Measurements from ENCODE around the gene LONP2.
"Not testable (repeated sequence)": the region's sequence is repeated elsewhere in the genome, so short reads cannot be mapped to it uniquely, and the experiment has no call there.

The LONP2 gene

GRCh38 chr16:48300391-48300856 is 56.3 kb downstream of the LONP2 start:
- no peak for TF ChIP-seq CTCF (conservative IDR thresholded peaks at IDR 0.05; ENCODE audit: low read depth, low read length)
- no peak for DNase-seq (ENCODE audit: low read depth)
- no peak overlapping the region for H3K4me3 ChIP-seq (ENCODE audit: low read length)

- H3K4me3 ChIP-seq (ENCODE audit: low read length), result no peak overlapping the region
- no peak for DNase-seq (ENCODE audit: low read depth)
- TF ChIP-seq CTCF (conservative IDR thresholded peaks at IDR 0.05; ENCODE audit: low read depth, low read length), result no peak
Observed at GRCh38 chr16:48308535-48308934, 64.4 kb downstream of the LONP2 start.

- DNase-seq (ENCODE audit: low read depth), result no peak
- no peak overlapping the region for H3K4me3 ChIP-seq (ENCODE audit: low read length)
- TF ChIP-seq CTCF (conservative IDR thresholded peaks at IDR 0.05; ENCODE audit: low read depth, low read length), result no peak
Observed at GRCh38 chr16:48310908-48311641, 67.0 kb downstream of the LONP2 start.

- H3K4me3 ChIP-seq (ENCODE audit: low read length); DNase-seq (ENCODE audit: low read depth): not testable (repeated sequence)
Observed at GRCh38 chr16:48313905-48314304, 69.8 kb downstream of the LONP2 start.

GRCh38 chr16:48317026-48317425 is 72.9 kb downstream of the LONP2 start:
- H3K4me3 ChIP-seq (ENCODE audit: low read length), result no peak overlapping the region
- DNase-seq (ENCODE audit: low read depth), result no peak
- TF ChIP-seq CTCF (conservative IDR thresholded peaks at IDR 0.05; ENCODE audit: low read depth, low read length), result no peak

GRCh38 chr16:48317614-48318315 is 73.7 kb downstream of the LONP2 start:
- TF ChIP-seq CTCF (conservative IDR thresholded peaks at IDR 0.05; ENCODE audit: low read depth, low read length), result peak; percentile 25
- no peak overlapping the region for H3K4me3 ChIP-seq (ENCODE audit: low read length)
- DNase-seq (ENCODE audit: low read depth), result peak; percentile 46

- H3K4me3 ChIP-seq (ENCODE audit: low read length), result no peak overlapping the region
- DNase-seq (ENCODE audit: low read depth), result no peak
- TF ChIP-seq CTCF (conservative IDR thresholded peaks at IDR 0.05; ENCODE audit: low read depth, low read length), result no peak
Observed at GRCh38 chr16:48318630-48319029, 74.5 kb downstream of the LONP2 start.

Measured in retinal pigment epithelial cell (primary cell).